Stimulated activated CD8-positive, alpha-beta memory T cell treated with anti-CD3 and anti-CD28 coated beads, Interleukin-7, amount 100 ng/mL, for 1 hour (primary cell): ENCODE results near the gene CELF1.

Experiments
- DNase-seq, 2 donors: peaks; one replicate each; pipeline ENCODE4 v3.0.0-alpha.2; 2020; ENCODE audit warnings: low read depth in 2 of 2

Gene CELF1

GRCh38 chr11:47417712-47418111, 135.2 kb downstream of the CELF1 start:
- DNase-seq, result no peak

- no peak for DNase-seq
Measured at GRCh38 chr11:47415949-47416472, 136.9 kb downstream of the CELF1 start.
